HEK293 (cell line): ENCODE data around the gene CABP1.
A peak's percentile ranks its signal among the peaks of the same experiment; 100 is the strongest.

Experiments used
- CTCF ChIA-PET: fragments of 350-600 bp; formaldehyde crosslinking; extraction: SDS; loops from one replicate; lab custom pipeline; 2021; ENCODE audit warnings: antibody characterized with exemption; lab: Yijun Ruan, JAX
- POLR2A ChIA-PET: fragments of 300-600 bp; formaldehyde crosslinking; extraction: SDS; loops from one replicate; lab custom pipeline; 2020; ENCODE audit warnings: antibody characterized with exemption, inconsistent platforms; lab: Yijun Ruan, JAX
- H3K27ac ChIP-seq: fragments of 200-500 bp; sonication (Bioruptor generic); 2 replicates; pipeline ENCODE4 v1.5.1; 2014; ENCODE audit warnings: low read depth, low read length, control low read depth, inconsistent platforms; ENCODE audit errors: extremely low read depth
- H3K36me3 ChIP-seq, 2 experiments: fragments of 200-500 bp in 1 of 2; sonication (Bioruptor generic) in 1 of 2; 1 replicate in 1 of 2; 2 replicates in 1 of 2; pipeline ENCODE4 v1.5.1; 2014 to 2017; ENCODE audit warnings: inconsistent platforms in 2 of 2, low read length in 2 of 2; ENCODE audit not compliant: control insufficient read depth in 2 of 2, insufficient read depth in 1 of 2
- H3K4me1 ChIP-seq: fragments of 200-500 bp; sonication (Bioruptor generic); 2 replicates; pipeline ENCODE4 v1.5.1; 2014; ENCODE audit warnings: mild to moderate bottlenecking, low read length, inconsistent platforms; ENCODE audit not compliant: control insufficient read depth, insufficient read depth
- H3K4me3 ChIP-seq: 2 replicates; pipeline ENCODE4 v1.5.1; 2011; ENCODE audit warnings: low read depth, mild to moderate bottlenecking, control low read depth, low read length, moderate library complexity
- H3K9me3 ChIP-seq: fragments of 200-500 bp; sonication (Bioruptor generic); 2 replicates; pipeline ENCODE4 v1.5.1; 2014; ENCODE audit warnings: low read depth, low read length, inconsistent platforms; ENCODE audit not compliant: control insufficient read depth, insufficient read depth
- GLIS1 ChIP-seq: fragments of 450-650 bp; formaldehyde crosslinking; IDR thresholded peaks from 2 replicates; pipeline ENCODE4 v1.5.1; 2016; ENCODE audit warnings: missing biosample characterization, missing genetic modification characterization
- HOXC10 ChIP-seq: sonication (generic); formaldehyde crosslinking; IDR thresholded peaks from 2 replicates; pipeline ENCODE4 v1.8.1; 2023; ENCODE audit warnings: mild to moderate bottlenecking, missing genetic modification reagents
- IKZF3 ChIP-seq: fragments of 450-650 bp; IDR thresholded peaks from 2 replicates; pipeline ENCODE4 v1.5.0; 2018; ENCODE audit warnings: missing biosample characterization, mild to moderate bottlenecking, missing genetic modification characterization, moderate library complexity
- PBX3 ChIP-seq: sonication (generic); formaldehyde crosslinking; IDR thresholded peaks from 2 replicates; pipeline ENCODE4 v1.8.1; 2022; ENCODE audit warnings: mild to moderate bottlenecking, moderate library complexity, missing genetic modification reagents
- REST ChIP-seq: fragments of 450-650 bp; formaldehyde crosslinking; IDR thresholded peaks from 2 replicates; pipeline ENCODE4 v1.5.1; 2016; ENCODE audit warnings: missing biosample characterization, missing genetic modification characterization
- SP3 ChIP-seq: fragments of 450-650 bp; formaldehyde crosslinking; IDR thresholded peaks from 2 replicates; pipeline ENCODE4 v1.5.1; 2016; ENCODE audit warnings: missing biosample characterization, missing genetic modification characterization
- ZBTB21 ChIP-seq: fragments of 450-650 bp; formaldehyde crosslinking; IDR thresholded peaks from 2 replicates; pipeline ENCODE4 v1.5.1; 2017; ENCODE audit warnings: missing biosample characterization, missing genetic modification characterization
- ZNF175 ChIP-seq: fragments of 450-650 bp; formaldehyde crosslinking; IDR thresholded peaks from 2 replicates; pipeline ENCODE4 v1.5.1; 2016; ENCODE audit warnings: missing biosample characterization, missing genetic modification characterization
- ZNF214 ChIP-seq: fragments of 450-650 bp; formaldehyde crosslinking; IDR thresholded peaks from 2 replicates; pipeline ENCODE4 v1.5.1; 2017; ENCODE audit warnings: missing biosample characterization, mild to moderate bottlenecking, missing genetic modification characterization, borderline replicate concordance
- ZNF23 ChIP-seq: fragments of 450-650 bp; formaldehyde crosslinking; IDR thresholded peaks from 2 replicates; pipeline ENCODE4 v1.5.1; 2016; ENCODE audit warnings: missing biosample characterization, missing genetic modification characterization, borderline replicate concordance
- ZNF26 ChIP-seq: fragments of 450-650 bp; formaldehyde crosslinking; IDR thresholded peaks from 2 replicates; pipeline ENCODE4 v1.5.1; 2016; ENCODE audit warnings: missing biosample characterization, missing genetic modification characterization
- ZNF362 ChIP-seq: fragments of 450-650 bp; formaldehyde crosslinking; IDR thresholded peaks from 2 replicates; pipeline ENCODE4 v1.5.1; 2016; ENCODE audit warnings: missing biosample characterization, missing genetic modification characterization
- ZNF416 ChIP-seq: fragments of 450-650 bp; formaldehyde crosslinking; IDR thresholded peaks from 2 replicates; pipeline ENCODE4 v1.5.1; 2016; ENCODE audit warnings: missing biosample characterization, missing genetic modification characterization
- ZNF571 ChIP-seq: fragments of 450-650 bp; formaldehyde crosslinking; IDR thresholded peaks from 2 replicates; pipeline ENCODE4 v1.5.0; 2017; ENCODE audit warnings: missing biosample characterization, missing genetic modification characterization
- ZNF600 ChIP-seq: fragments of 450-650 bp; formaldehyde crosslinking; IDR thresholded peaks from 2 replicates; pipeline ENCODE4 v1.5.1; 2016; ENCODE audit warnings: missing biosample characterization, missing genetic modification characterization
- ZNF76 ChIP-seq: fragments of 450-650 bp; formaldehyde crosslinking; IDR thresholded peaks from 2 replicates; pipeline ENCODE4; 2016; ENCODE audit warnings: low read depth, missing biosample characterization, missing genetic modification characterization, borderline replicate concordance
- ZNF785 ChIP-seq: fragments of 450-650 bp; formaldehyde crosslinking; IDR thresholded peaks from 2 replicates; pipeline ENCODE4 v1.5.1; 2016; ENCODE audit warnings: missing biosample characterization, missing genetic modification characterization
- ZSCAN23 ChIP-seq: fragments of 450-650 bp; formaldehyde crosslinking; IDR thresholded peaks from 2 replicates; pipeline ENCODE4 v1.5.1; 2016; ENCODE audit warnings: missing biosample characterization, missing genetic modification characterization
- TF ChIP-seq, protein P1 (sequence below): fragments of 450-650 bp; formaldehyde crosslinking; IDR thresholded peaks from 2 replicates; pipeline ENCODE4 v1.5.1; 2016; ENCODE audit warnings: missing biosample characterization, missing genetic modification characterization, borderline replicate concordance

The CABP1 gene

GRCh38 chr12:120666571-120667390 is 26.4 kb downstream of the CABP1 start:
- POLR2A ChIA-PET = no interaction called here
- Histone ChIP-seq H3K36me3 (no peaks in the 10 kb centered on the region), H3K4me3 (no peak overlapping the region), H3K9me3 (no peaks in the 10 kb centered on the region), H3K27ac (no peak overlapping the region), H3K4me1 (no peaks in the 10 kb centered on the region)
- CTCF ChIA-PET = interaction anchor here (0.7 to 1.8 kb wide), 3 partner anchors 17 to 317 kb away, joined by 3 to 8 read pairs (median 4); no protein-coding TSS in a partner anchor
- TF ChIP-seq, protein P1, sequence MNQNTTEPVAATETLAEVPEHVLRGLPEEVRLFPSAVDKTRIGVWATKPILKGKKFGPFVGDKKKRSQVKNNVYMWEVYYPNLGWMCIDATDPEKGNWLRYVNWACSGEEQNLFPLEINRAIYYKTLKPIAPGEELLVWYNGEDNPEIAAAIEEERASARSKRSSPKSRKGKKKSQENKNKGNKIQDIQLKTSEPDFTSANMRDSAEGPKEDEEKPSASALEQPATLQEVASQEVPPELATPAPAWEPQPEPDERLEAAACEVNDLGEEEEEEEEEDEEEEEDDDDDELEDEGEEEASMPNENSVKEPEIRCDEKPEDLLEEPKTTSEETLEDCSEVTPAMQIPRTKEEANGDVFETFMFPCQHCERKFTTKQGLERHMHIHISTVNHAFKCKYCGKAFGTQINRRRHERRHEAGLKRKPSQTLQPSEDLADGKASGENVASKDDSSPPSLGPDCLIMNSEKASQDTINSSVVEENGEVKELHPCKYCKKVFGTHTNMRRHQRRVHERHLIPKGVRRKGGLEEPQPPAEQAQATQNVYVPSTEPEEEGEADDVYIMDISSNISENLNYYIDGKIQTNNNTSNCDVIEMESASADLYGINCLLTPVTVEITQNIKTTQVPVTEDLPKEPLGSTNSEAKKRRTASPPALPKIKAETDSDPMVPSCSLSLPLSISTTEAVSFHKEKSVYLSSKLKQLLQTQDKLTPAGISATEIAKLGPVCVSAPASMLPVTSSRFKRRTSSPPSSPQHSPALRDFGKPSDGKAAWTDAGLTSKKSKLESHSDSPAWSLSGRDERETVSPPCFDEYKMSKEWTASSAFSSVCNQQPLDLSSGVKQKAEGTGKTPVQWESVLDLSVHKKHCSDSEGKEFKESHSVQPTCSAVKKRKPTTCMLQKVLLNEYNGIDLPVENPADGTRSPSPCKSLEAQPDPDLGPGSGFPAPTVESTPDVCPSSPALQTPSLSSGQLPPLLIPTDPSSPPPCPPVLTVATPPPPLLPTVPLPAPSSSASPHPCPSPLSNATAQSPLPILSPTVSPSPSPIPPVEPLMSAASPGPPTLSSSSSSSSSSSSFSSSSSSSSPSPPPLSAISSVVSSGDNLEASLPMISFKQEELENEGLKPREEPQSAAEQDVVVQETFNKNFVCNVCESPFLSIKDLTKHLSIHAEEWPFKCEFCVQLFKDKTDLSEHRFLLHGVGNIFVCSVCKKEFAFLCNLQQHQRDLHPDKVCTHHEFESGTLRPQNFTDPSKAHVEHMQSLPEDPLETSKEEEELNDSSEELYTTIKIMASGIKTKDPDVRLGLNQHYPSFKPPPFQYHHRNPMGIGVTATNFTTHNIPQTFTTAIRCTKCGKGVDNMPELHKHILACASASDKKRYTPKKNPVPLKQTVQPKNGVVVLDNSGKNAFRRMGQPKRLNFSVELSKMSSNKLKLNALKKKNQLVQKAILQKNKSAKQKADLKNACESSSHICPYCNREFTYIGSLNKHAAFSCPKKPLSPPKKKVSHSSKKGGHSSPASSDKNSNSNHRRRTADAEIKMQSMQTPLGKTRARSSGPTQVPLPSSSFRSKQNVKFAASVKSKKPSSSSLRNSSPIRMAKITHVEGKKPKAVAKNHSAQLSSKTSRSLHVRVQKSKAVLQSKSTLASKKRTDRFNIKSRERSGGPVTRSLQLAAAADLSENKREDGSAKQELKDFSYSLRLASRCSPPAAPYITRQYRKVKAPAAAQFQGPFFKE (tag by site-specific recombination) = no peak
- TF ChIP-seq ZNF600 (tag by site-specific recombination) (0 out of 2 replicates have a peak, but pooled peaks have one; percentile 18), ZNF214 (tag by site-specific recombination) (no peak), HOXC10 (CRISPR knock-in tag) (no peak), ZNF785 (tag by site-specific recombination) (no peak), GLIS1 (peak; percentile 57), ZNF23 (tag by site-specific recombination) (no peak), ZNF571 (tag by site-specific recombination) (no peak), ZNF76 (tag by site-specific recombination) (no peak)

DNA sequence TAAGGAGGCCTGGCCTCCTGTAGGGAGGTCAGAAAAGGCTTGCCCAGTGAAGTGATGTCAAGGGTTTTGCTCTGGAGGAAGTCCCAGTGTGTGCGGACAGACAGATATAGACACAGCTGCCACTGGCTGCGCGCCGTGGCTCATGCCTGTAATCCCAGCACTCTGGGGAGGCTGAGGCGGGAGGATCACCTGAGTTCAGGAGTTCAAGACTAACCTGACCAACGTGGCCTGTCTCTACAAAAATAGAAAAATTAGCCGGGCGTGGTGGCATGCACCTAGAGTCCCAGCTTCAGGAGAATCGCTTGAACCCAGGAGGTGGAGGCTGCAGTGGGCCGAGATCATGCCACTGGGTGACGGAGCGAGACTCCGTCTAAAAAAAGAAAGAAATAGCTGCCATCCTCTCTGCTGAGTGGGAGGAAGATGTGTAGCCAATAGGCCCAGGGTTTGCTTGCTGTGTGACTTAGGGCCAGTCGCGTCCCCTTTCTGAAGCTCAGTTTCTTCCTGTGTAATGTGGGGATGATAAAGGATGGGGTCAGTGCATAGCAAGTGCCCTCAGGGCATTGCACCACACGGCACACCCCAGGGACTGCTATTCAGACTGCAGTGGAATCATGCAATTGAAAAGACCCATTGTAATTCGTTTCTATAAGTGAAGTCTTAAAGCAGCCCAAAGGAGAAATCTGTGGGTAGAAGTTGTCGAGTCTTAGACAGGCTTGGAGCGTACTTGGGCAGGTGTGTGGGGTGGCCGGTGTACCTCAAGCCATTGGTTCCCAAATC is 27.9 kb downstream of the CABP1 start:
- Histone ChIP-seq H3K27ac (no peak overlapping the region), H3K36me3 (no peaks in the 10 kb centered on the region), H3K9me3 (no peaks in the 10 kb centered on the region), H3K4me1 (no peaks in the 10 kb centered on the region), H3K4me3 (no peak overlapping the region)
- POLR2A ChIA-PET = no interaction called here
- CTCF ChIA-PET = interaction anchor here (0.7 to 3.9 kb wide), 4 partner anchors 16 to 20 kb away, joined by 3 to 23 read pairs (median 6); no protein-coding TSS in a partner anchor
- TF ChIP-seq ZNF175 (tag by site-specific recombination) (no peak), ZNF416 (tag by site-specific recombination) (no peak), ZNF362 (tag by site-specific recombination) (no peak), ZBTB21 (tag by site-specific recombination) (no peak), IKZF3 (no peak), REST (tag by site-specific recombination) (no peak), PBX3 (CRISPR knock-in tag) (no peak), ZNF26 (tag by site-specific recombination) (no peak), SP3 (tag by site-specific recombination) (no peak), ZSCAN23 (tag by site-specific recombination) (no peak)
